Measurements from ENCODE around the gene NACC2.

DNA sequence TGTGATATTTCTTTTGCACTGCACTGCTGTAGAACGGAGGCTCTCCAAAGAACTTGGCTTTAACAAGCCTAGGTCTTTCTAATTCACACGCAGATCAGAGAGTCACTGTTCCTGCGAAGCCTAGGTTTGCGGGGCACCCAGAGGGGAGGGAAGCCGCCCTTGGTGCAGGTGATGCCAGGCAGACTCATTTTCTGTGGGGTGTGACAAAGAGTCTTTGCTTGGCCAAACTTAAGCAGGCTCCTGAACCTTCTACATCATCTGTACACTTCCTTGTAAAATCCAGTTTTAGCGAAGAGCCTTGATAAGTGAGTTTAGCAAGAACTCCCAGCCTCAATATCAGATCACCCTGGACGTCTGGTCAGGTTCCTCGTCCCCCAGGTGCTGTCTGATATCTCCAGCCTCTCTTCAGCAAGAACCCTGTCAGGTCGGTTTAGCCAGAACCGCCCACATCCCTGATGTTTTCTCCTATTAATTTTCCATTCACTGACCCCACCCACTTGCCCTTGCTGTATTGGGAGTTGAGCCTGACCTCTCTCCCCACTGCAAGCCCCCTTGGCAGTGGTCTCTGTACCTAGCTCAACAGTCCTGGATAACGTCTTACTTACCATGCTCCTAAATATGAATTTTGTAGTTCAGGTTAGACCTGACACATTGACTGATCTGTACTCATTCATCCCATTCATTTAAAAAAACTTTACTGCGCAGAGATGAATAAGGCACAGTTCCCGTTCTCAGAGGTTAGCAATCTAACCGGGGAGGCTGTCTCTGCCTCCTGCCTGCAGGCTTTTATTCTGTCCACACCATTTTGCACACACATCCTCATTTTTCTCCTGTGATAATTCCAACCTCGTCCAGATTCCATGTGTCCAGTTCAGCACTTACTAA lies 133.0 kb downstream of the NACC2 start:
- TF ChIP-seq, protein P1, sequence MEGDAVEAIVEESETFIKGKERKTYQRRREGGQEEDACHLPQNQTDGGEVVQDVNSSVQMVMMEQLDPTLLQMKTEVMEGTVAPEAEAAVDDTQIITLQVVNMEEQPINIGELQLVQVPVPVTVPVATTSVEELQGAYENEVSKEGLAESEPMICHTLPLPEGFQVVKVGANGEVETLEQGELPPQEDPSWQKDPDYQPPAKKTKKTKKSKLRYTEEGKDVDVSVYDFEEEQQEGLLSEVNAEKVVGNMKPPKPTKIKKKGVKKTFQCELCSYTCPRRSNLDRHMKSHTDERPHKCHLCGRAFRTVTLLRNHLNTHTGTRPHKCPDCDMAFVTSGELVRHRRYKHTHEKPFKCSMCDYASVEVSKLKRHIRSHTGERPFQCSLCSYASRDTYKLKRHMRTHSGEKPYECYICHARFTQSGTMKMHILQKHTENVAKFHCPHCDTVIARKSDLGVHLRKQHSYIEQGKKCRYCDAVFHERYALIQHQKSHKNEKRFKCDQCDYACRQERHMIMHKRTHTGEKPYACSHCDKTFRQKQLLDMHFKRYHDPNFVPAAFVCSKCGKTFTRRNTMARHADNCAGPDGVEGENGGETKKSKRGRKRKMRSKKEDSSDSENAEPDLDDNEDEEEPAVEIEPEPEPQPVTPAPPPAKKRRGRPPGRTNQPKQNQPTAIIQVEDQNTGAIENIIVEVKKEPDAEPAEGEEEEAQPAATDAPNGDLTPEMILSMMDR (IDR thresholded peaks at IDR 0.05; ENCODE audit: poor library complexity): no peak
- no peak for TF ChIP-seq EZH2 (IDR thresholded peaks at IDR 0.05; ENCODE audit: borderline replicate concordance)

Measured in hepatocyte (in vitro differentiated cells).